Measurements from ENCODE around the gene PPM1K. TPM values are rescaled to one million over a fixed set of nuclear protein-coding genes. Genes with fewer than 3 reads are reported as not detected.

PPM1K gene
- total and polyA plus RNA-seq, 5 donors: 48.3 to 109 (median 88.7) TPM

DNA sequence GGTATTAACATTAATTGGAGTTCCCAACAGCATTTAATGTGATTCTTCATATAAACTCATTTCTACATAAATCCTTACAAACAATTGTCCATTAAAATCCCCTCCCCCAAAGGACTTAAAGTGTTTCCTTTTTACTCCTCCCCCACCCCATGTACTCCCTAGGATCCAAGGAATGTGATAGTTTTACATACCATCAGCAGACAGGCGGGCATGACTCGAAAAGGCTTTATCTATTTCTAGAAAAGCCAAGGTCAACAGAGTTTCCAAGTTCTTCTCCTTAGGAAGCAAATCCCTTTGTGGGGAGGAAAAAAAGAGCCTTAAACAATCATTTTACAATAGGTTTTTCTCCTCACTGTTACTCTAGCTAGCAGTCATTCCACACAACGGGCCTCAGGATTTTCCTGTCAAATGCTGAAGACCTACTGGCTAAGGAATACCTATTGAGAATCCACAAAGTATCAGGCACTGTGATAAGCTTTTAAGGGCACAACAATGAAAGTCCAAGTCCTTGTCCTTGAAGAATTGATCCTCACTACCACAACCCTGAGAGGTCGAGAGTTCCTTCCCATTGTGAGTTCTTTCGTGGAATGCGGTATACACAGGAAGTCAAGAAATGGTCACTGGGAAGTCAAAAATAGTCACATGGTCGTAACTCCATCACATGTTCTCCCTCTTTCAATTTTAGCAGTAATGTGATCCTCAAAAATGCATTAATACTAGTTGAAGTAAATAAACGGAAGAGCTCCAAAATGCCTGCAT is 7.2 kb downstream of the PPM1K start:
- H3K27me3 ChIP-seq (ENCODE audit: control insufficient read depth, insufficient read depth): no peaks in the 10 kb centered on the region
- DNase-seq: no peak
- H3K27ac ChIP-seq (ENCODE audit: low read length): no peak overlapping the region
- WGBS: 85% methylated on average over 8 of the region's 8 CpGs
- H3K4me3 ChIP-seq (ENCODE audit: low read length): no peak overlapping the region
- ATAC-seq: no peak
- intact Hi-C loops (cut with DNase I): no loop called here
- no peaks in the 10 kb centered on the region for H3K9me3 ChIP-seq (ENCODE audit: control insufficient read depth, low read length)
- H3K4me1 ChIP-seq (ENCODE audit: control insufficient read depth, insufficient read depth, low read length): peaks cover 3% of the 10 kb centered on the region

GRCh38 chr4:88275949-88276515 is 8.3 kb downstream of the PPM1K start:
- ATAC-seq: no peak
- Histone ChIP-seq H3K27ac (ENCODE audit: low read length) (no peak overlapping the region), H3K4me3 (ENCODE audit: low read length) (no peak overlapping the region), H3K9me3 (ENCODE audit: control insufficient read depth, low read length) (no peaks in the 10 kb centered on the region), H3K4me1 (ENCODE audit: control insufficient read depth, insufficient read depth, low read length) (peaks cover 3% of the 10 kb centered on the region), H3K27me3 (ENCODE audit: control insufficient read depth, insufficient read depth) (no peaks in the 10 kb centered on the region)
- no peak for DNase-seq
- WGBS: 82% methylated on average over 4 of the region's 4 CpGs
- intact Hi-C loops (cut with DNase I): no loop called here

DNA sequence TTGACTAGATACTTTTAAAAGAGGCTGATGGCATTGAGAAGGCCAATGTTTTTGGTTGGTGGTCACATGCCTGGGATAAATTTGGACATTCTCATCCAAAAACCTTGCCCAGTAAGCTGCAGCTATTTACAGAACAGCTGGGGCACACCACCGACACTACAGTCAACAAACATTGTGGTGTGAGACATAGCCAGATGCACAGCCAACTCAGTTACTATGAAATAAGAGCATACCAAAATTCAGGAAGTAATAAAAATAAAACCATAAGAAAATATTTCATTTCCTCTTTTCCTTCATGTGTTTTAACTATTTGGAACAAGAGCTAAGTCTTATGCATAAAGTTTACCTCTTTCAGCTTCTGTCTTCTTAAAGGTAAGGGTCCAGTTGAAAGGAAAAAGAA is 8.8 kb downstream of the PPM1K start:
- peaks cover 3% of the 10 kb centered on the region for H3K4me1 ChIP-seq (ENCODE audit: control insufficient read depth, insufficient read depth, low read length)
- H3K4me3 ChIP-seq (ENCODE audit: low read length): no peak overlapping the region
- intact Hi-C loops (cut with DNase I): no loop called here
- ATAC-seq (no peak), DNase-seq (no peak)
- no peak overlapping the region for H3K27ac ChIP-seq (ENCODE audit: low read length)
- H3K27me3 ChIP-seq (ENCODE audit: control insufficient read depth, insufficient read depth): no peaks in the 10 kb centered on the region
- WGBS: 38% methylated on average over 1 of the region's 1 CpG
- H3K9me3 ChIP-seq (ENCODE audit: control insufficient read depth, low read length): no peaks in the 10 kb centered on the region

DNA sequence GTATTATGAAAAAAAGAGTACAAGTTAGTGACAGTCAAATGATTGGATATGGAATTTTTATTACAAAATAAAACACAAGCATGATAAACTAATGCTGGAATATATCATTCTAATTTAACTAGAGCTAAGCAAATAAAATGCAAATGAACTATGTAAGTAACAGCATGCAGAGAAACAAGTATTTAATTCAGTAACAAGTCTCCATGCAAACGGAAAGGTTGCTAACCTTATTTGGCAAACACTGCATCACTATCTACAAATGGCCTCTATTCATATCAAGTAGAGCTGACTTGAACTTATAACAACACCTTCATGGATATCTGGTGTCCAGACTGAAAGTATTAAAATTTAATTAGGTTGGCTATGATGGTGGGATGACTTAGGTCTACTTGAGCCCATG is 15.4 kb downstream of the PPM1K start:
- Histone ChIP-seq H3K27ac (ENCODE audit: low read length) (no peak overlapping the region), H3K4me3 (ENCODE audit: low read length) (no peak overlapping the region), H3K27me3 (ENCODE audit: control insufficient read depth, insufficient read depth) (no peaks in the 10 kb centered on the region), H3K9me3 (ENCODE audit: control insufficient read depth, low read length) (no peaks in the 10 kb centered on the region), H3K4me1 (ENCODE audit: control insufficient read depth, insufficient read depth, low read length) (peaks cover 1% of the 10 kb centered on the region)
- DNase-seq (no peak), ATAC-seq (no peak)
- intact Hi-C loops (cut with DNase I): no loop called here
- WGBS: 62% methylated on average over 1 of the region's 1 CpG

DNA sequence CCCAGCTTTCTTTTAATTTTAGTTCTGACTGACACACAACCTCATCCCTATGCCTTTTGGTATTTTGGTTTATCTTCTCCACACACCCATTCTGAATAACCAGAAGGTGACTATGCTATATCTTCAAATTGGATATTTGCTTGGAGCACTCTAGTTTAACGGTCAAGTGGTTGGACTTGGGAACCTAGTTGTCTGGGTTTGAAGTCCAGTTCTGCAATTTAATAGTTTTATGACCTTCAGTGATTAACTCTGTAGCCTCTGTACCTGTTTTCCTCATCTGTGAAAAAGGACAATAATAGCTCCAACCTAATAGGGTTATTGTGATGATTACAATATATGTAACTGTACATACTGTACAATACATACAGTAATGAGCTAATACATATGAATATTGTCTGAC is 20.0 kb downstream of the PPM1K start:
- Histone ChIP-seq H3K4me3 (ENCODE audit: low read length) (no peak overlapping the region), H3K27me3 (ENCODE audit: control insufficient read depth, insufficient read depth) (no peaks in the 10 kb centered on the region), H3K9me3 (ENCODE audit: control insufficient read depth, low read length) (no peaks in the 10 kb centered on the region), H3K4me1 (ENCODE audit: control insufficient read depth, insufficient read depth, low read length) (no peaks in the 10 kb centered on the region), H3K27ac (ENCODE audit: low read length) (no peak overlapping the region)
- intact Hi-C loops (cut with DNase I): no loop called here
- no peak for DNase-seq
- 97% methylated on average over 1 of the region's 1 CpG for WGBS
- ATAC-seq: no peak

DNA sequence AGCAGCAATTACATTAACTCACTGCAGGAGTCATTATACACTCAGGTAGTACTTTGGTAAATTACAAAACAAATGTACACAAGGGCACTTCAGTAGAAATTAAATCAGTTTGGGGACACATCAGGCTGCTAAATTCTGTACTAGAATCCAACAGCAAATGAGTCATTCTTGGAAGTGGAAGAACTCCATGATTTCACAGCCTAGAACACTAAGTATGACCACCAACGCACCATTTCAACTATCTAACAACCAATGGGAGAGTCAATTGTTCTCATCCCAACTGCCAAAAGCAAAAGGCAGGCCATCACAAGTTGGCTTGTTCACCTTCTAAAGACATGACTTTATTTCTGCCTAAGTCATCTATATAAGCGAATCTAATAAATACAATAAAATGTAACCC is 26.6 kb downstream of the PPM1K start:
- Histone ChIP-seq H3K27me3 (ENCODE audit: control insufficient read depth, insufficient read depth) (no peaks in the 10 kb centered on the region), H3K4me1 (ENCODE audit: control insufficient read depth, insufficient read depth, low read length) (no peaks in the 10 kb centered on the region), H3K27ac (ENCODE audit: low read length) (no peak overlapping the region), H3K4me3 (ENCODE audit: low read length) (no peak overlapping the region), H3K9me3 (ENCODE audit: control insufficient read depth, low read length) (no peaks in the 10 kb centered on the region)
- no peak for ATAC-seq
- 93% methylated on average over 2 of the region's 2 CpGs for WGBS
- DNase-seq: no peak
- intact Hi-C loops (cut with DNase I): no loop called here

- peak in 1 of 2 donors; percentile 19 for ATAC-seq
Measured at GRCh38 chr4:88255111-88255510, 29.2 kb downstream of the PPM1K start.

GRCh38 chr4:88251924-88252323 is 32.4 kb downstream of the PPM1K start:
- H3K9me3 ChIP-seq (ENCODE audit: control insufficient read depth, low read length): no peaks in the 10 kb centered on the region
- no peak overlapping the region for H3K27ac ChIP-seq (ENCODE audit: low read length)
- DNase-seq: no peak
- 84% methylated on average over 3 of the region's 3 CpGs for WGBS
- H3K27me3 ChIP-seq (ENCODE audit: control insufficient read depth, insufficient read depth): no peaks in the 10 kb centered on the region
- no peak overlapping the region for H3K4me3 ChIP-seq (ENCODE audit: low read length)
- no peaks in the 10 kb centered on the region for H3K4me1 ChIP-seq (ENCODE audit: control insufficient read depth, insufficient read depth, low read length)
- ATAC-seq: no peak
- intact Hi-C loops (cut with DNase I): no loop called here

More at GRCh38 chr4:88255111-88255510, 29.2 kb downstream of the PPM1K start:
- Histone ChIP-seq H3K4me1 (ENCODE audit: control insufficient read depth, insufficient read depth, low read length) (no peaks in the 10 kb centered on the region), H3K27ac (ENCODE audit: low read length) (no peak overlapping the region), H3K9me3 (ENCODE audit: control insufficient read depth, low read length) (no peaks in the 10 kb centered on the region), H3K4me3 (ENCODE audit: low read length) (no peak overlapping the region), H3K27me3 (ENCODE audit: control insufficient read depth, insufficient read depth) (no peaks in the 10 kb centered on the region)
- intact Hi-C loops (cut with DNase I): no loop called here
- 55% methylated on average over 2 of the region's 2 CpGs for WGBS
- no peak for DNase-seq

GRCh38 chr4:88247148-88247547 is 37.2 kb downstream of the PPM1K start:
- no peaks in the 10 kb centered on the region for H3K27me3 ChIP-seq (ENCODE audit: control insufficient read depth, insufficient read depth)

DNA sequence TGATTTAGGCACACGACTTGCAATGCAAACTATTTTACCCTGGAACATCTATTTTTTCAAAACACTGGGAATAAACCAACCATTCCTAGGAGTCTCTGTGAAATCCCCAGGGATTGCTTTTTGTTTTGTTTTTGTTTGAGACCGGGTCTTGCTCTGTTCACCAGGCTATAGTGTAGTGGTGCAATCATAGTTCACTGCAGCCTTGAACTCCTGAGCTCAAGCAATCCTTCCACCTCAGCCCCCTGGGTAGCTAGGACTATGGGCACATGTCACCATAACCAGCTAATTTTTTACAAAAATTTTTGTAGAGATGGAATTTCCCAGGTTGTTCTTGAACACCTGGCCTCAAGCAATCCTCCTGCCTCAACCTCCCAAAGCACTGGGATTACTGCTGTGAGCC is 37.8 kb downstream of the PPM1K start:
- Histone ChIP-seq H3K4me3 (ENCODE audit: low read length) (no peak overlapping the region), H3K27ac (ENCODE audit: low read length) (no peak overlapping the region), H3K9me3 (ENCODE audit: control insufficient read depth, low read length) (no peaks in the 10 kb centered on the region), H3K4me1 (ENCODE audit: control insufficient read depth, insufficient read depth, low read length) (no peaks in the 10 kb centered on the region), H3K27me3 (ENCODE audit: control insufficient read depth, insufficient read depth) (no peaks in the 10 kb centered on the region)
- ATAC-seq: no peak
- 63% methylated on average over 2 of the region's 2 CpGs for WGBS
- DNase-seq: no peak
- intact Hi-C loops (cut with DNase I): no loop called here

More at GRCh38 chr4:88247148-88247547, 37.2 kb downstream of the PPM1K start:
- Histone ChIP-seq H3K9me3 (ENCODE audit: control insufficient read depth, low read length) (no peaks in the 10 kb centered on the region), H3K27ac (ENCODE audit: low read length) (no peak overlapping the region), H3K4me1 (ENCODE audit: control insufficient read depth, insufficient read depth, low read length) (no peaks in the 10 kb centered on the region), H3K4me3 (ENCODE audit: low read length) (no peak overlapping the region)
- WGBS: 69% methylated on average over 3 of the region's 3 CpGs
- no peak for ATAC-seq
- intact Hi-C loops (cut with DNase I): no loop called here
- no peak for DNase-seq

DNA sequence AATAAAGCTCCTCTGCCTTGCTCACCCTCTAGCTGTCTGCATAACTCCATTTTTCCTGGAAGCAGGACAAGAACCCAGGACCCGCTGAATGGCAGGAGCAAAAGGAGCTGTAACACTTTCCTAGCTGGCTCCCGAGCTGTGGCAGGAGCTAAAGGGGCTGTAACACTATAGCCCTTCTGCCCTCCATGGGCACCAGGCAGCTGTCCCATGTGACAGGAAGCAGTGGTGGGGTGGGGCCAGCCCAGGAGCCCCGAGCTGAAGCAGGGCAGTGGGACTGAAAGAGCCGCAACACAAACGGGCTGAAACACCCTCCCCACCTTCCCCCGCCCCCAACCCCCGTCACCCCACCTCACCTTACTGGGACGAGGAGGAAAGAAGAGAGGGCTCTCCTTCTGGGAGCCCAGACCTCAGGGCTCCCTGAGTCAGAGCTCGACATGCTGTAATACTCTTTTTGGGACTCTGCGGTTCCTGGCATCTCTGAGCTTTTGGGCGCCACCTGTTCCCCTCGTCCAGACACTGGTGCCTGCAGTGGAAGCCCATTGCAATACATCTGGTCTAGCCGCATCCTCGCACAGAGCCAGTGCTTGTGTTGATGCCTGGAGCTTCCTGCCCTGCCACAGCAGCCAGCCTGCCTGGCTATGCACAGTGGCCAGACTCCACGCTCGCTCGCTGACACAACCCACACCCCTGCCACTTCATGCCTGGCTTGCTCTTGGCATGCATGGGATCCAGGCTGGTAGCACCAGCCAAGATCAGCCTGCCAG is 39.4 kb downstream of the PPM1K start:
- 78% methylated on average over 17 of the region's 17 CpGs for WGBS
- ATAC-seq (peak; percentile 17 to 40), DNase-seq (no peak)
- H3K9me3 ChIP-seq (ENCODE audit: control insufficient read depth, low read length): no peaks in the 10 kb centered on the region
- intact Hi-C loops (cut with DNase I): no loop called here
- H3K27me3 ChIP-seq (ENCODE audit: control insufficient read depth, insufficient read depth): no peaks in the 10 kb centered on the region
- peaks cover 1% of the 10 kb centered on the region for H3K4me1 ChIP-seq (ENCODE audit: control insufficient read depth, insufficient read depth, low read length)
- no peak overlapping the region for H3K4me3 ChIP-seq (ENCODE audit: low read length)
- no peak overlapping the region for H3K27ac ChIP-seq (ENCODE audit: low read length)
